BJ (cell line): ENCODE results near the gene PLXDC1. TPM values are rescaled to one million over a fixed set of nuclear protein-coding genes. Genes with fewer than 3 reads are reported as not detected.
A peak's percentile ranks its signal among the peaks of the same experiment; 100 is the strongest.

Source experiments
- CTCF ChIA-PET: fragments of 350-600 bp; formaldehyde crosslinking; extraction: SDS; loops from one replicate; lab custom pipeline; 2021; ENCODE audit warnings: antibody characterized with exemption, inconsistent platforms; lab: Yijun Ruan, JAX
- POLR2A ChIA-PET: fragments of 300-600 bp; sonication (Branson Sonifier 250); formaldehyde crosslinking; extraction: SDS; loops from one replicate; lab custom pipeline; 2021; ENCODE audit warnings: antibody characterized with exemption; lab: Charles Lee
- DNase-seq: peaks from one replicate; pipeline ENCODE4 v3.0.0-alpha.2; 2011; ENCODE audit warnings: low read depth
- H3K27me3 ChIP-seq: 2 replicates; pipeline ENCODE4 v1.6.0; 2011; ENCODE audit warnings: low read length; ENCODE audit not compliant: control insufficient read depth, insufficient read depth
- H3K36me3 ChIP-seq: 2 replicates; pipeline ENCODE4 v1.5.1; 2011; ENCODE audit warnings: low read length; ENCODE audit not compliant: control insufficient read depth, insufficient read depth
- H3K4me3 ChIP-seq: 2 replicates; pipeline ENCODE4 v1.5.1; 2011; ENCODE audit warnings: low read depth, mild to moderate bottlenecking, control low read depth, low read length
- polyA plus RNA-seq: library from polyadenylated mRNA; depleted of rRNA; stranded (reverse); fragments of >200 nt; gene quantifications from 2 replicates; pipeline ENCODE4 v1.2.3, GENCODE V29; 2011
- TF ChIP-seq, protein P1 (sequence below): IDR thresholded peaks from 2 replicates; pipeline ENCODE4 v1.5.1; 2011; ENCODE audit warnings: low read depth, mild to moderate bottlenecking, control low read depth, inconsistent platforms, low read length, moderate library complexity; ENCODE audit not compliant: insufficient read depth

Gene PLXDC1
- polyA plus RNA-seq, 1 experiment = 5.0 TPM

DNA sequence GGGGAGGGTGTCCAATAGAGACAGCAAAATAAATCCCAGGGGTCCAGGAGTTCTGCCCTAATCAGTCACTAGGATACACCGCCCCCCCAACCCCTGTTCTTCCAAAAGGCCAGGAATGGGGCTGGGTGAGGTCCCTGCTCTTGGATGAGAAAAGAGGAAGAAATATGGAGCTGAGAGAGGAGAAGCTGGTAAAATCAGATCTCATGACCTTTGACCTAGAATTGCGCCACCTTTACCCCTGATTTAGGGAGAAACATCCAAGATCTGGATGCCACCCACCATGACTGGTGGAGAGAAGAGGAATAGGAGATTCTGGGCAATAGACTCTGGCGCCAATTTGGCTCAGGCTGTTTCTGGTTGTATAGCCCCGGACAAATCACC, 46.7 kb upstream of the PLXDC1 start:
- H3K36me3 ChIP-seq = peaks cover 18% of the 10 kb centered on the region
- no peak for DNase-seq
- ChIA-PET POLR2A (no interaction called here), CTCF (interaction anchor here (1.0 to 2.8 kb wide), 4 partner anchors 11 to 46 kb away, joined by 3 to 11 read pairs (median 4); partner anchors contain the start of gene ARL5C)
- H3K27me3 ChIP-seq = no peaks in the 10 kb centered on the region
- TF ChIP-seq, protein P1, sequence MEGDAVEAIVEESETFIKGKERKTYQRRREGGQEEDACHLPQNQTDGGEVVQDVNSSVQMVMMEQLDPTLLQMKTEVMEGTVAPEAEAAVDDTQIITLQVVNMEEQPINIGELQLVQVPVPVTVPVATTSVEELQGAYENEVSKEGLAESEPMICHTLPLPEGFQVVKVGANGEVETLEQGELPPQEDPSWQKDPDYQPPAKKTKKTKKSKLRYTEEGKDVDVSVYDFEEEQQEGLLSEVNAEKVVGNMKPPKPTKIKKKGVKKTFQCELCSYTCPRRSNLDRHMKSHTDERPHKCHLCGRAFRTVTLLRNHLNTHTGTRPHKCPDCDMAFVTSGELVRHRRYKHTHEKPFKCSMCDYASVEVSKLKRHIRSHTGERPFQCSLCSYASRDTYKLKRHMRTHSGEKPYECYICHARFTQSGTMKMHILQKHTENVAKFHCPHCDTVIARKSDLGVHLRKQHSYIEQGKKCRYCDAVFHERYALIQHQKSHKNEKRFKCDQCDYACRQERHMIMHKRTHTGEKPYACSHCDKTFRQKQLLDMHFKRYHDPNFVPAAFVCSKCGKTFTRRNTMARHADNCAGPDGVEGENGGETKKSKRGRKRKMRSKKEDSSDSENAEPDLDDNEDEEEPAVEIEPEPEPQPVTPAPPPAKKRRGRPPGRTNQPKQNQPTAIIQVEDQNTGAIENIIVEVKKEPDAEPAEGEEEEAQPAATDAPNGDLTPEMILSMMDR = no peak
- H3K4me3 ChIP-seq = no peak overlapping the region

DNA sequence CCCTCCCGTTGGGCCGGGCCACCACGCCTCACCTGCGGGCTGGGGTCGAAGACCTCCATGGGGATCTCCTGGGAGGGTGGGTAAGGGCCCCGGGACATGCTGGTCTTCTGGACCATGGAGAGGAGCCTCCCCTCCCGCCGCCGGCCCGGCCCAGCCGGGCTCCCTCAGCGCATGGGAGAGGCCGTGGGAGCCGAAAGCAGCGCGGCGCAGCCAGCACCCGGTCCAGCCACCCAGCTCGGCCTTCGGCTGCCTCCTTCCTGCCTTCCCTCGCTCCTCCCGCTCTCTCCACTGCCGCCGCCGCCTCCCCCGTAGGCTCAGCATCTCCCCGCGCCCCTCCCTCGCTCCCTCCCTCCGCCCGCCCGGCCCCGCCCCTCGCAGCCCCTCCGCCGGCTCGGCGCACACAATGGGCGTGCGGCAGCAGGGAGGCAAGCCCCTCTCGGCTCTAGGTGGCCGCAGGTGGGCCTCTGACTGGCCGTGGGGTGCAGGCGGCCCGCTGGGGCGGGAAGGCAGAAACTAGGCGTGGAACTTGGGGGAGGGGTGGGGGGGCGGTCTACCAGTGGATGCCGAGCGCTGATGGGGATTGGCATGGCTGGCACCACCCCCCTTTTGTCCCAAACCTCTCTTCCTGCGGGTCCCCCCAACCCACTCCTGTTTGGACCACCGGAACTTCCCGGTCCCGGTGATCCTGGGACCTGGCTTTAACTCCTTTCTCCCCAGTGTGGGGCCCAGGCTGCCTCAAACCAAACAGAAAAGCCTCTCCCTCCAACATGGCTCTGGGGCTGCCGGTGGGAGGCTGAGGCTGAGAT, 46.1 kb upstream of the PLXDC1 start, which contains the start of gene CACNB1:
Gene CACNB1 (minus strand): TSS at position 290 of the 806 bp plus-strand sequence. CDS start 174 bp downstream, at position 116.
- CTCF ChIA-PET = interaction anchor here (0.7 to 4.6 kb wide), 7 partner anchors 23 to 643 kb away, joined by 3 to 25 read pairs (median 4); partner anchors contain the start of gene ARL5C
- H3K36me3 ChIP-seq = peaks cover 18% of the 10 kb centered on the region
- H3K4me3 ChIP-seq = peak within 1 kb of the TSS; percentile 75
- POLR2A ChIA-PET = no interaction called here
- no peak for DNase-seq
- TF ChIP-seq, protein P1 = no peak
- H3K27me3 ChIP-seq = no peaks in the 10 kb centered on the region

DNA sequence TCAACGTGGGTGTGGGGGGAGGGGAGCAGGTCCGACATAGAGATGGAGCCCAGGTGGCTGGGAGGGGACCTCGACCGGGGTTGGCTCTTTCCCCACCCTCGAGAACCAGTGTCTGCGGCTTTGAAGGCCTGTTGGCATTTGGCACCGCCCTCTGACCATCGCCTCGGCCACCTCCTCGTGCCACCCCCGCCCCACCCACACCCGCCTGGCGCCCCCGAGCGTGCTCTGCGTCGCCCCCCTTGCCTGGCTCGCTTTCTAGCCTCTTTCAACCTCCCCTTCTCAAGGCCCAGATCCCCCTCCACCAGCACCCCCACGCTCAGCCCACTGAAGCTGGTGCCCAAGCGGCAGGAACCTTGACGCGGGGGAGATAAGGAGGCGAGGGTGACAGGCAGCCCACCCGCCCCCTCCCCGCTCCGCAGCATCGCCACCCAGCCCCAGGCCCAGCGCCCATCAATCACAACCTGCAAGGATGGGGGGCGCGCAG, 45.4 kb upstream of the PLXDC1 start:
- H3K36me3 ChIP-seq = peaks cover 17% of the 10 kb centered on the region
- TF ChIP-seq, protein P1 = no peak
- POLR2A ChIA-PET = no interaction called here
- CTCF ChIA-PET = interaction anchor here (0.7 to 4.6 kb wide), 5 partner anchors 22 to 643 kb away, joined by 3 to 25 read pairs (median 4); no protein-coding TSS in a partner anchor
- H3K27me3 ChIP-seq = no peaks in the 10 kb centered on the region
- DNase-seq = no peak
- peak overlapping the region; percentile 75 for H3K4me3 ChIP-seq

DNA sequence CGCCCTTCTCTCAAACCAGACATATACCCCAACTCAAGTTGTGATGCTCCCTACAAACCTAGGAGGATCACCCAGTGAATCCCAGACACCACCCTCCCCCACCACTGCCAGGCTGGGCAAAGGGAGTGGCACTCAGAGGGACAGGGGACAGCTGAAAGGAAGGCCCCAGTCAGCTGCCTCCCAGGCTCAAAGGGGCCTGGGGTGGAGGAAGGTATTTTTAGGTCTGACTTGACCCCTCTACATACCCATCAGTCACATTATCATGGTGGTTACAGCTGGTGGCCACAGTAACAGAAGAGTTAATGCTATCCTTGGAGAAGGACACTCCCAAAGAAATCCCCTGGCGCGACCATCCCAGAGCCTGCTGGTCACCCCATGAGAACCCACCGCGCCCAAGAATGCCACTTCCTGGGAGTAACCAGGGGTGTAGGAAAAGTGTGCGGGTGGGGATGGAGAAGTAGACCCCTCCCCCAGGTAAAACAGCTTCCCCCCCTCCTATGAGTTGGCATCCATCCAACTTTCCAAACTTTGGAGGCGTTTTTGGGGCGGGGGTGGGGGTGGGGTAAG, 44.9 kb upstream of the PLXDC1 start:
- peak overlapping the region; percentile 75 for H3K4me3 ChIP-seq
- ChIA-PET POLR2A (no interaction called here), CTCF (interaction anchor here (0.6 to 4.6 kb wide), 7 partner anchors 10 to 49 kb away, joined by 3 to 25 read pairs (median 5); no protein-coding TSS in a partner anchor)
- H3K36me3 ChIP-seq = peaks cover 20% of the 10 kb centered on the region
- TF ChIP-seq, protein P1 = no peak
- H3K27me3 ChIP-seq = no peaks in the 10 kb centered on the region
- no peak for DNase-seq
